Testis (tissue), 2 donors: ENCODE measurements around the gene CEMIP.

Experiments used
- CTCF ChIP-seq, 3 experiments: fragments of 450-650 bp in 2 of 3; fragments of 200-600 bp in 1 of 3; sonication (generic) in 1 of 3; IDR thresholded peaks; one replicate each; pipeline ENCODE4 v1.5.1; 2016 to 2019; ENCODE audit warnings: antibody characterized with exemption in 3 of 3, mild to moderate bottlenecking in 2 of 3, moderate library complexity in 1 of 3
- POLR2A ChIP-seq: fragments of 450-650 bp; IDR thresholded peaks from one replicate; pipeline ENCODE4 v1.6.1; 2017; ENCODE audit warnings: antibody characterized with exemption, mild to moderate bottlenecking, moderate library complexity

- TF ChIP-seq CTCF (IDR thresholded peaks at IDR 0.05): no peak
- no peak for TF ChIP-seq POLR2A
These were observed 32.7 kb downstream of the CEMIP start for GRCh38 chr15:80811781-80812315.
